ENCODE measurements around the gene MAGI2.

MAGI2 gene

GRCh38 chr7:78041423-78041822 is 1412.0 kb downstream of the MAGI2 start:
- DNase-seq = no peak

GRCh38 chr7:78039790-78040776 is 1413.4 kb downstream of the MAGI2 start:
- peak; percentile 19 for DNase-seq

DNA sequence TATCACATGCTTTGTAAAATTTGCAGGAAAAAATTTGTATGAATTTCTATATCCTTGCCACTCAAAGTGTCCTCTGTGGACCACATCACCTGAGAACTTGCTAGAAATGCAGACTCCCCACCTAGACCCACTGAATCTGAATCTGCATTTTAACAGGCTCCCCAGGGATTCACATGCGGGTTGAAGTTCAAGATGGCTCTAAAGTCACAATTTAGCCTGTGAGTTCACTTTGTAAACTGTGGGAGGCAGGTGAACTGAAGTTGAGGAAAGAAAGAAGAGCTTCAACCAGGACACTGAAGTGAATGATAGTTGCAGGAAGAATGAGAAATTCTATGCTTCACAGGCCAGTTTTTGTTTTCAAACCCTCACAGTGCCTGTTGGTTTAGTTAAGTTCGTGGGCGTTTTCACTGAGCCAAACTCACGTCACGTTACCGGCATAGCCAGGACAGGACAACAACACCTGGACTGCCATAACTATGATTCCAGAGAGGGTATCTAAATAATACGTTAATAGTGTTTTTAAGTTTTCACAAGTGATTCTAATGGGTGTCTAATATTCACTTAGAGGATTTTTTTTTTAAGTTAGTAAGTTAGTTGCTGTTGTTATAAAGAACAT is 1414.9 kb downstream of the MAGI2 start:
- DNase-seq = no peak

GRCh38 chr7:78037603-78038002 is 1415.9 kb downstream of the MAGI2 start:
- DNase-seq = no peak

GRCh38 chr7:78033410-78033809 is 1420.1 kb downstream of the MAGI2 start:
- DNase-seq = no peak

GRCh38 chr7:78026492-78026891 is 1427.0 kb downstream of the MAGI2 start:
- DNase-seq = no peak

- no peak for DNase-seq
These were observed 1428.9 kb downstream of the MAGI2 start for GRCh38 chr7:78024591-78024990.

DNA sequence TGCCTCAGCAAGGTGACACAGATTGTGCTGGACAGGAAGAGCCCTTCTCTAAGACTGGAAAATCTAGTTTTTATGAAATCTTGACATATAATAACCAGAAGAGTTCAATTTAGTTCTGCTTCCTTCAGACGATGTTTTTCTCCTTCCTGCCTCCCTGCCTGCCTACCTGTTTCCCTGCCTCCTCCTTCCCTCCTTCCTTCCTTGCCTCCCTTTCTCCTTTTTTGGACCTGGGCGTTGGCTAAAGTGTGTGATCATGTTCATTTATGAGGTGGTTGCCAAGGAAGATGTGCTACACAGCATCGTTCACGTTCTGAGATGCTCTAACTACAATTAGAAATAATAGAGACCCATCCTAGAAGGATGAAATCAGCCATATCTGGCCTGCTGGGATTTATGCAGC is 1430.3 kb downstream of the MAGI2 start:
- no peak for DNase-seq

DNA sequence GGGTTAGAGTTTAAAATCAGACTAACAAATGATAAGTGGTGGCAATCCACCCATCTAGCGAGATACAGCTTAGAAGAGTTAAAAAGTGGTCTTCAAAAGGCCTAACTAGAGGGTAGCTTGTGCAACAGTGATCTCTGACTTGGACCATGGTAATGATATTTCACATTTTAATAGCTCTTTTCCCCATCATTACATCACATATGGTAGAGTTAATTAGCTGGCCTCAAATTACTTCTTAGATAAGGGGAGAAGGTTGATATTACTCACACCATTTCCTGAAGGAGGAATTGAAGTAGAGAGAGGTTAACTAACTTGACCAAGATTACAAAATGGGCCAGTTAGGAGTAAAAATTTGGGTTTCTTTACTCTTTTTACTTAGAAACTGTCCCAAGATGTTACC is 1431.3 kb downstream of the MAGI2 start:
- DNase-seq = no peak

- DNase-seq = no peak
These were observed 1432.6 kb downstream of the MAGI2 start for GRCh38 chr7:78020874-78021249.

DNA sequence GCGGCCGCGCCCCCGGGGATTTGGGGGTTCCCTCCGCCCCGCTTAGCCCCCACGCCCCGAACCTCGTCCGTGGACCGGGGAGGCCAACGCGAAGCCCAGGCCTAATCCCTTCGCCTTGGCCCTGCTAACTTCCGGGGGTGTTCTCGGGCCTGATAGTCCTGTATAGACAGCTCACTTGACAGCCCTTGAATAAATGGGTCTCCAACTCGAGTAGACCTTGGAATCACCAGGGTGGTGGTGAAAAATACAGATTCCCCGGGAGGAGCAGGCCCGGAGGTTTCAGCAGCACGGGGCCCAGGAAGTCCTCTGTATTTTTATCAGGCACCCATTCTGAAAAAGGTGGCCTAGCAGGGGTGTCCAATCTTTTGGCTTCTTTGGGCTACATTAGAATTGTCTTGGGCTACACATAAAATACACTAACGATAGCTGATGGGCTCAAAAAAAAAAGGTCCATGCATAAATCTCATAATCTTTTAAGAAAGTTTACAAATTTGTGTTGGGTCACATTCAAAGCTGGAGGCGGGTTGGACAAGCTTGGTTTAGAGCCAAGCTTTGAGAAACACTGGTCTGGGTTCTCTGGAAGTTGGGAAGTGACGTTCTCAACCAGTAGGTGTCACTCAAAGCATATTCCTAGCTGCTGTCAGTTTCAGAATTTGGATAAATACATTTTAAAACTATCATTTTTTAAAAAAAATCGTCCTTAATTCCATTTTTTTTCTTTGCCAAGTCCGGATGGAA is 1433.2 kb downstream of the MAGI2 start:
- DNase-seq = peak; percentile 92

- peak; percentile 98 for DNase-seq
These were observed 1433.9 kb downstream of the MAGI2 start for GRCh38 chr7:78019447-78020135.

GRCh38 chr7:78018641-78019446 is 1434.6 kb downstream of the MAGI2 start:
- DNase-seq = peak; percentile 79

GRCh38 chr7:78017591-78018100 is 1435.8 kb downstream of the MAGI2 start:
- no peak for DNase-seq

DNA sequence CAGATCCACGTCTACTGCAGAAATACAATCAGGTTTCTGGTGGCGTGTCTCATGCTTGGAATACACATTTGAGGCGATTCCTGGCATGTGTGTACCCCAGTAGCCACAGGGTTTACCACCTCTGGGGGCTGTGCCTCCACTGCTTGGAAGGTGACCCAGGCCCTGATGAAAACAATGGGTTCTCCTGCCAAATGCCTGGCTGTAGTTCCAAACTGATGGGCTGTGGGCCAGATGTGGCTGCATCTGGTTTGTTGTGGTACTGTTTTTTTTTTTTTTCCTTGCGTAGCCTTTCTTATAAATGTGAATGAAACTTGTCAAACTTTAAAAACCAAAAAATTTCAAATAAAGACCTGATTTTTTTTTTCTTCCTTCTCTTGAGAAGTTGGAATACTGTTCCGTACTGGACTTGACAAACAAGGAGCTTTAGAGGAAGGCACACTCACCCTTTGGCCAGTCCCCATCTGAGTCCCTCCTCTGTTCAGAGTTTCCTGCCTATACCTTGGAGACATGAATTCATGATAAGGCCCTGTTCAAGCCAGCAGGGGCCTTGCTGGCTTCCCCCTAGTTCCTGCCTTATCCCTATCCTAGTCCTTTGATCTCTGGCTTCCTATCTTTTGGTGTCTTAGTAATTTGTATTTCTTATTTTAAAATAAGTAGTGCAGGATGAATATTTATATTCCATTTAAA is 1437.8 kb downstream of the MAGI2 start:
- DNase-seq = no peak

GRCh38 chr7:78014401-78014800 is 1439.1 kb downstream of the MAGI2 start:
- peak; percentile 64 for DNase-seq

GRCh38 chr7:78013386-78013785 is 1440.1 kb downstream of the MAGI2 start:
- no peak for DNase-seq

- DNase-seq = no peak
These were observed 1441.8 kb downstream of the MAGI2 start for GRCh38 chr7:78011642-78012041.

GRCh38 chr7:78007231-78007630 is 1446.2 kb downstream of the MAGI2 start:
- DNase-seq = no peak

DNA sequence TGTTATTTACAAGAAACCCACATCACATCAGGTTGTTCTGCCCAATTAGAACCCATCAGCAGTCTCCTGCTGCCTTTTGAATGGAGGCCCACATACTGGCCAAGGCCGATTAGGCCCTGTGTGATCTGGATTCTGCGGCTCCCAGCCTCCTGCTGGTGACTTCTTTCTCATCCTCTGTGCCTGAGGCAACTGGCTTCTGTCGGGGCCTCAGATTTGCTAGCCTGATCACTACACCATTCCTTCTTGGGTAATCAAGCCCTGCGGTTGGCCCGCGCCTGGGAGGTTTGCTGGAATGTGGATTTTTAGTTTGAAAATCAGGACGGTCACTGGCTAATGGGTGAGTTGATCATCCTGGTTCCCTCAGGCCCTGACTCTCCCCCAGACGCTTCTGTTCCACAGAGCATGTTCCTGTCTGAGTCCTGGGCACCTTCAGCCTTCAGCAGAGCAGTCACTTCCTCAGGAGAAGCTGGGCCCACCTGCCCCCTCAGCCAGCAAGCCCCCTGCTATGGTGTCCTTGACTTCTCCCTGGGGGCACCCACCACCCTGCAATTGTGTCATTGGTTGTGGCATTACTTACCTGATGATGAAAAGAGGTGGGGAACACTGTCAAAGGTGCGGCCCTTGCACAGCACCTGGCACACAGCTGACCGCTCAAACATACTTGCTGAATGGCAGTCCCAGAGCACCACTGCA is 1447.3 kb downstream of the MAGI2 start:
- no peak for DNase-seq

- DNase-seq = no peak
These were observed 1450.8 kb downstream of the MAGI2 start for GRCh38 chr7:78002715-78003114.
